GM10266 (cell line): ENCODE measurements around the gene AVPR1B.

Source experiments
- DNase-seq: peaks from one replicate; pipeline ENCODE4 v3.0.0; 2012; ENCODE audit errors: extremely low spot score
- CTCF ChIP-seq: IDR thresholded peaks from 2 replicates; pipeline ENCODE4 v1.5.1; 2012; ENCODE audit warnings: mild to moderate bottlenecking, low read depth; ENCODE audit not compliant: control insufficient read depth, insufficient read depth; ENCODE audit errors: missing control alignments

The AVPR1B gene

GRCh38 chr1:206117151-206117948, at the start of gene AVPR1B:
TSS of gene AVPR1B (minus strand) at chr1:206117388. CDS start at chr1:206116890, 498 bp downstream.
- no peak for TF ChIP-seq CTCF
- DNase-seq, result peak; percentile 28

- no peak for TF ChIP-seq CTCF
- no peak for DNase-seq
Measured at GRCh38 chr1:206145771-206146290, 28.6 kb upstream of the AVPR1B start.

- DNase-seq, result no peak
- TF ChIP-seq CTCF, result no peak
Measured at GRCh38 chr1:206144605-206145004, 27.4 kb upstream of the AVPR1B start.

GRCh38 chr1:206143537-206144172, 26.5 kb upstream of the AVPR1B start:
- no peak for TF ChIP-seq CTCF

GRCh38 chr1:206142770-206143169, 25.6 kb upstream of the AVPR1B start:
- no peak for TF ChIP-seq CTCF
- no peak for DNase-seq

More at GRCh38 chr1:206143537-206144172, 26.5 kb upstream of the AVPR1B start:
- no peak for DNase-seq

- DNase-seq, result no peak
- no peak for TF ChIP-seq CTCF
Measured at GRCh38 chr1:206142011-206142410, 24.8 kb upstream of the AVPR1B start.

- no peak for DNase-seq
Measured at GRCh38 chr1:206136241-206136640, 19.1 kb upstream of the AVPR1B start.

More at GRCh38 chr1:206136241-206136640, 19.1 kb upstream of the AVPR1B start:
- TF ChIP-seq CTCF, result no peak
